NCI-H2029 treated with DMSO at 0.1 percent for 48 hours (cell line): Measurements from ENCODE around the gene ZNF526.

ENCODE experiments used
- DNase-seq: peaks from one replicate; lab custom pipeline; 2025; lab: John Stamatoyannopoulos, UW

ZNF526 gene

GRCh38 chr19:42224940-42225717 lies 5.0 kb downstream of the ZNF526 start:
- DNase-seq = no peak

- no peak for DNase-seq
Observed at GRCh38 chr19:42225718-42226292, 5.7 kb downstream of the ZNF526 start.

GRCh38 chr19:42226886-42227285 lies 6.8 kb downstream of the ZNF526 start:
- no peak for DNase-seq

- DNase-seq = no peak
Observed at GRCh38 chr19:42228641-42229040, 8.5 kb downstream of the ZNF526 start.

GRCh38 chr19:42229301-42229854 lies 9.3 kb downstream of the ZNF526 start:
- DNase-seq = no peak

GRCh38 chr19:42229855-42230351 lies 9.8 kb downstream of the ZNF526 start:
- no peak for DNase-seq

- DNase-seq = no peak
Observed at GRCh38 chr19:42230571-42230970, 10.5 kb downstream of the ZNF526 start.

- no peak for DNase-seq
Observed at GRCh38 chr19:42232435-42232834, 12.3 kb downstream of the ZNF526 start.

- DNase-seq = no peak
Observed at GRCh38 chr19:42233106-42233505, 13.0 kb downstream of the ZNF526 start.

- no peak for DNase-seq
Observed at GRCh38 chr19:42233678-42234292, 13.7 kb downstream of the ZNF526 start.

- DNase-seq = no peak
Observed at GRCh38 chr19:42234364-42234763, 14.3 kb downstream of the ZNF526 start.

- no peak for DNase-seq
Observed at GRCh38 chr19:42235181-42235580, 15.1 kb downstream of the ZNF526 start.

GRCh38 chr19:42239544-42240220 lies 19.6 kb downstream of the ZNF526 start:
- no peak for DNase-seq

- DNase-seq = no peak
Observed at GRCh38 chr19:42241279-42241678, 21.2 kb downstream of the ZNF526 start.

- no peak for DNase-seq
Observed at GRCh38 chr19:42242069-42242511, 22.0 kb downstream of the ZNF526 start.

- DNase-seq = peak; percentile 99
Observed at GRCh38 chr19:42242512-42243409, 22.6 kb downstream of the ZNF526 start, which contains the start of gene GSK3A. GSK3A (minus strand) TSS chr19:42242602; CDS start chr19:42242465, 137 bp downstream.

GRCh38 chr19:42244347-42245220 lies 24.5 kb downstream of the ZNF526 start:
- DNase-seq = peak; percentile 86

- no peak for DNase-seq
Observed at GRCh38 chr19:42245231-42245630, 25.1 kb downstream of the ZNF526 start.

- DNase-seq = no peak
Observed at GRCh38 chr19:42246143-42246921, 26.2 kb downstream of the ZNF526 start.
